Right lobe of liver (tissue), 6 donors: ENCODE data around the gene DENND2A. TPM values are rescaled to one million over a fixed set of nuclear protein-coding genes. Genes with fewer than 3 reads are reported as not detected.

Source experiments
- ATAC-seq, 4 donors: fragments of 200-7000 bp; cut with Tn5 transposase; one replicate each; pipeline ENCODE4 v1.9.1; 2020; ENCODE audit warnings: mild to moderate bottlenecking in 4 of 4, moderate library complexity in 4 of 4
- DNase-seq, 3 donors: peaks; one replicate each; pipeline ENCODE4 v3.0.0-alpha.2; 2020
- H3K27ac ChIP-seq, 3 donors: fragments of 200-600 bp; one replicate each; pipeline ENCODE4 v1.8.0; 2022
- H3K27me3 ChIP-seq, 2 donors: fragments of 200-600 bp; one replicate each; pipeline ENCODE4 v1.8.0; 2022
- H3K36me3 ChIP-seq, 4 donors: fragments of 200-600 bp; sonication (generic) in 1 of 4; one replicate each; pipeline versions ENCODE4 v1.5.1 to v1.8.0; 2017 to 2022; ENCODE audit warnings: control low read depth in 1 of 4
- H3K4me1 ChIP-seq, 4 donors: fragments of 200-600 bp; sonication (generic) in 1 of 4; one replicate each; pipeline versions ENCODE4 v1.5.1 to v1.8.0; 2017 to 2022; ENCODE audit warnings: control low read depth in 1 of 4
- H3K4me3 ChIP-seq, 3 donors: fragments of 200-600 bp; one replicate each; pipeline ENCODE4 v1.8.0; 2022
- H3K9me3 ChIP-seq, 4 donors: fragments of 200-600 bp; sonication (generic) in 1 of 4; one replicate each; pipeline versions ENCODE4 v1.5.1 to v1.8.0; 2017 to 2022; ENCODE audit warnings: control low read depth in 1 of 4
- POLR2A ChIP-seq: fragments of 450-650 bp; IDR thresholded peaks from one replicate; pipeline ENCODE4 v1.6.1; 2017; ENCODE audit warnings: antibody characterized with exemption, mild to moderate bottlenecking
- WGBS: methylation state at CpG from one replicate; pipeline ENCODE4 v1.1.6; 2018; ENCODE audit warnings: low coverage, low lambda C conversion rate; ENCODE audit not compliant: insufficient coverage; ENCODE audit errors: missing lambda C conversion rate; 5-methylcytosine and 5-hydroxymethylcytosine counted together
- intact Hi-C, 2 donors: fragments of 100-400 bp; cut with DNase I; formaldehyde crosslinking; loops; one replicate each; pipeline versions ENCODE4 v1.11.2 to v1.14.1; 2022
- total RNA-seq, 6 experiments: library from RNA; depleted of rRNA in 2 of 6; stranded (reverse); fragments of >200 nt in 2 of 6; fragmentation: NEBNext Ultra II Directional in 3 of 6; extraction: Animal tissue kit (Norgen Biotek cat#: 25700) in 3 of 6; gene quantifications; one replicate each; pipeline versions ENCODE4 v1.1.0 to v1.2.4, GENCODE V29; 2016 to 2023
- TF ChIP-seq, protein P1 (sequence below), 4 donors: fragments of 200-600 bp in 3 of 4; fragments of 450-650 bp in 1 of 4; IDR thresholded peaks; one replicate each; pipeline versions ENCODE4 v1.5.1 to v1.8.0; 2016 to 2022; ENCODE audit warnings: antibody characterized with exemption in 4 of 4, mild to moderate bottlenecking in 2 of 4
- donor health status: DM: no; HTN: yes; CAD: no.
- donor health status: DM: no; HTN: no; CAD: no.
- donor health status: DM: no; HTN: no; CAD: no.
- donor health status: DM: no; HTN: yes; CAD: no.
- donor health status: DM: no; HTN: yes; CAD: no.

Gene DENND2A
- total RNA-seq, 6 experiments from 2014 or later: 1.4 to 3.6 (median 2.4) TPM

DNA sequence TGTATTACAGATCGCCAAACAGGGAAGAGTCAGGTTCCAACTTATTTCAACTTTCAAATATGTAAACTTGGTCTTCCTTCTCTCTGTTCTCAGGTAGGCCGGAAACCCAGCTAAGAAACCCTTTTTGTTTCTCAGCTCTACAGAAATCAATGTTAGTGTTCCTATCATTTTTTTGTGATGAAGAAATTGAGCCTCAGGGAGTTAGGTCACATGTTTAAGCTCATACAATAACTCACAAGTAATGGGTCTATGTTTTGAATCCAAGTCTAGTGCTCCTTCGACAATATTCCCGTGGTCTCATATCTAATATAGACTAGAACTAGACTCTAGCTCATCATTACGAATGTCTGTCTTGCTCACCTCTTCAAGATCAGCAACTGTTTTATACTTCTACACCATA is 22.3 kb downstream of the DENND2A start:
- H3K4me3 ChIP-seq: no peak overlapping the region
- H3K4me1 ChIP-seq: no peaks in the 10 kb centered on the region
- DNase-seq (no peak), ATAC-seq (no peak)
- no peaks in the 10 kb centered on the region for H3K27me3 ChIP-seq
- no peak overlapping the region for H3K27ac ChIP-seq
- no peaks in the 10 kb centered on the region for H3K9me3 ChIP-seq
- 89% methylated on average over 5 of the region's 5 CpGs for WGBS
- TF ChIP-seq POLR2A: no peak
- TF ChIP-seq, protein P1, sequence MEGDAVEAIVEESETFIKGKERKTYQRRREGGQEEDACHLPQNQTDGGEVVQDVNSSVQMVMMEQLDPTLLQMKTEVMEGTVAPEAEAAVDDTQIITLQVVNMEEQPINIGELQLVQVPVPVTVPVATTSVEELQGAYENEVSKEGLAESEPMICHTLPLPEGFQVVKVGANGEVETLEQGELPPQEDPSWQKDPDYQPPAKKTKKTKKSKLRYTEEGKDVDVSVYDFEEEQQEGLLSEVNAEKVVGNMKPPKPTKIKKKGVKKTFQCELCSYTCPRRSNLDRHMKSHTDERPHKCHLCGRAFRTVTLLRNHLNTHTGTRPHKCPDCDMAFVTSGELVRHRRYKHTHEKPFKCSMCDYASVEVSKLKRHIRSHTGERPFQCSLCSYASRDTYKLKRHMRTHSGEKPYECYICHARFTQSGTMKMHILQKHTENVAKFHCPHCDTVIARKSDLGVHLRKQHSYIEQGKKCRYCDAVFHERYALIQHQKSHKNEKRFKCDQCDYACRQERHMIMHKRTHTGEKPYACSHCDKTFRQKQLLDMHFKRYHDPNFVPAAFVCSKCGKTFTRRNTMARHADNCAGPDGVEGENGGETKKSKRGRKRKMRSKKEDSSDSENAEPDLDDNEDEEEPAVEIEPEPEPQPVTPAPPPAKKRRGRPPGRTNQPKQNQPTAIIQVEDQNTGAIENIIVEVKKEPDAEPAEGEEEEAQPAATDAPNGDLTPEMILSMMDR (IDR thresholded peaks at IDR 0.05): no peak
- intact Hi-C loops: no loop called here
- no peaks in the 10 kb centered on the region for H3K36me3 ChIP-seq

GRCh38 chr7:140617081-140617480 is 23.5 kb downstream of the DENND2A start:
- 88% methylated on average over 4 of the region's 7 CpGs for WGBS
- no peaks in the 10 kb centered on the region for H3K27me3 ChIP-seq
- H3K4me1 ChIP-seq: no peaks in the 10 kb centered on the region
- DNase-seq (no peak), ATAC-seq (no peak)
- H3K4me3 ChIP-seq: no peak overlapping the region
- intact Hi-C loops: no loop called here
- no peaks in the 10 kb centered on the region for H3K9me3 ChIP-seq
- TF ChIP-seq, protein P1 (IDR thresholded peaks at IDR 0.05): no peak
- no peak for TF ChIP-seq POLR2A
- H3K36me3 ChIP-seq: no peaks in the 10 kb centered on the region
- H3K27ac ChIP-seq: no peak overlapping the region

- Histone ChIP-seq H3K4me1 (no peaks in the 10 kb centered on the region), H3K4me3 (no peak overlapping the region), H3K27ac (no peak overlapping the region), H3K27me3 (no peaks in the 10 kb centered on the region), H3K36me3 (no peaks in the 10 kb centered on the region), H3K9me3 (no peaks in the 10 kb centered on the region)
- ATAC-seq (no peak), DNase-seq (no peak)
- WGBS: 78% methylated on average over 4 of the region's 4 CpGs
- intact Hi-C loops: no loop called here
- TF ChIP-seq, protein P1 (IDR thresholded peaks at IDR 0.05): no peak
- TF ChIP-seq POLR2A: no peak
Measured at GRCh38 chr7:140616328-140616727, 24.3 kb downstream of the DENND2A start.

- Histone ChIP-seq H3K36me3 (no peaks in the 10 kb centered on the region), H3K4me3 (no peak overlapping the region), H3K27me3 (no peaks in the 10 kb centered on the region), H3K27ac (no peak overlapping the region), H3K4me1 (no peaks in the 10 kb centered on the region), H3K9me3 (no peaks in the 10 kb centered on the region)
- DNase-seq (no peak), ATAC-seq (no peak)
- TF ChIP-seq, protein P1 (IDR thresholded peaks at IDR 0.05): no peak
- no peak for TF ChIP-seq POLR2A
- intact Hi-C loops: no loop called here
- 81% methylated on average over 8 of the region's 8 CpGs for WGBS
Measured at GRCh38 chr7:140611641-140612040, 29.0 kb downstream of the DENND2A start.
